ENCODE data around the gene SMC1B. TPM values are rescaled to one million over a fixed set of nuclear protein-coding genes. Genes with fewer than 3 reads are reported as not detected.

Gene SMC1B
- total and polyA plus RNA-seq, 2 of the 8 experiments (the other 6 are each of a cell fraction or from before 2014, with no cell fraction given): 0.02 TPM; not detected in 1

DNA sequence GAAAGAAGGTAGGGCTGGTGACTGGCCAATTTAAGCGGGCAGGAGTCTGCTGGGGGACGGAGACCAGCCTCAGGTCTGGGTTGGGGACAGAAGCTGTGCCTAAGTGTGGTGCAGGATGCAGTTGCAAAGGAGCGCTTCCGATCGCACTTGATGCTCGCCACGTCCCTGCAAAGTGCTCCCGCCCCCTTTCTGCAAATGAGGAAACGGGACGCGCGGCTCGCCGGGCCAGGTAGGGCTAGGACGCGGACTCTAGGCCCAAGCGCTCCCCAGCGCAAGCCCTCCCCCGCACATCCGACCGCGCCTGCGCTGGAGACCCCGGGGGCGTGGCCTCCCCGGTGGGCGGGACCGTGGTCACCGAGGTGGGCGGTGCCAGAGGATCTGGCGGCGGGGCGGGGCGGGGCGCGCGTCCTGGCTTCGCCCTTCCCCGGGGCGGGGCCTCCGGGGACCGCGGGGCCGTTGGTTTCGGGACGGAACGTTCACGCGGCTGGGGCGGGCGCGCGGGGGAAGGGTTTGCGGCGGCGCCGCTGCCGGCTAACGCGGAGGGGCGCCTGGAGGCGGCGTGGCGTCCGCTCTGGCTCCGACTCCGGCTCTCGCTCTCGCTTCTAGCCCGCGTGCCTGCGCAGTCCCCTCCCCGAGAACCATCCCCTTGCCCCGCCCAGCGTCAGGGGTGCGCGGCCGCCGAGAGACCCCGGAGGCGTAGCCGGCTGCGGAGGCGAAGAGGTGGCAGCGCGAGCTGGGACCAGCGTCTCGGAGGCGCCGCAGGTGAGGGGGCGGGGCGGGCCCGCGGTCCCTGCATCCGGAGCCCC, 103.8 kb downstream of the SMC1B start, which contains the start of gene FAM118A:
Gene FAM118A (plus strand): TSS at position 513 of the 806 bp plus-strand sequence. CDS start 12,446 bp downstream, outside the sequence.
- FAIRE-seq (no peak), DNase-seq (ENCODE audit: low read depth in 1 of 2, low spot score in 2 of 2) (peak; percentile 83 to 100)
- peak within 1 kb of the TSS; percentile 54; the same call in 1 of the 2 replicates for H3K27ac ChIP-seq (ENCODE audit: low read depth, low read length)
- H3K18ac ChIP-seq (ENCODE audit: extremely low read depth, low read length): peak within 1 kb of the TSS; percentile 62
- peaks cover 0 to 10% of the 10 kb centered on the region in 2 experiments for H4K20me1 ChIP-seq (replicated peaks in 1 of 2; ENCODE audit: control insufficient read depth in 1 of 2, insufficient read depth in 2 of 2, low read length in 2 of 2)
- H3K27me3 ChIP-seq (replicated peaks in 1 of 4; ENCODE audit: control insufficient read depth in 3 of 4, extremely low read depth in 1 of 4, insufficient read depth in 3 of 4, low read length in 3 of 4): peaks cover 0 to 4% (median 0%) of the 10 kb centered on the region in 4 experiments; a peak in 2 of 7 replicates
- H4K8ac ChIP-seq (ENCODE audit: extremely low read depth, insufficient read depth, low read length): peak within 1 kb of the TSS; percentile 58
- peak within 1 kb of the TSS; percentile 86; the same call in 1 of the 2 replicates for H2BK20ac ChIP-seq (ENCODE audit: low read length)
- H2BK15ac ChIP-seq (ENCODE audit: low read length): 0 out of 2 replicates have a peak within 1 kb of the TSS, but pooled peaks have one; percentile 46
- peak within 1 kb of the TSS; percentile 81 for H2BK12ac ChIP-seq (ENCODE audit: low read depth, low read length)
- H3K79me2 ChIP-seq (ENCODE audit: control insufficient read depth in 1 of 2, insufficient read depth in 2 of 2, low read length in 2 of 2): peaks cover 0 to 23% of the 10 kb centered on the region in 2 experiments; a peak in 1 of 4 replicates
- no peak within 1 kb of the TSS for H3K14ac ChIP-seq (ENCODE audit: insufficient read length)
- peak within 1 kb of the TSS; percentile 72 to 93 for H3K4me2 ChIP-seq (ENCODE audit: insufficient read depth in 1 of 2, low read depth in 2 of 2, low read length in 2 of 2)
- H3K4me3 ChIP-seq (ENCODE audit: extremely low read depth in 1 of 4, insufficient read depth in 2 of 4, low read depth in 3 of 4, low read length in 4 of 4): peak within 1 kb of the TSS; percentile 63 to 88 (median 68)
- peaks cover 4% of the 10 kb centered on the region; the same call in 1 of the 2 replicates for H3K79me1 ChIP-seq (ENCODE audit: low read depth, low read length)
- peak within 1 kb of the TSS; percentile 88; the same call in 1 of the 2 replicates for H2BK5ac ChIP-seq (ENCODE audit: low read depth, low read length)
- H4K5ac ChIP-seq (ENCODE audit: insufficient read length, low read depth, low read length): peak within 1 kb of the TSS; percentile 87
- H4K91ac ChIP-seq (replicated peaks; ENCODE audit: insufficient read length, low read length): peak within 1 kb of the TSS; percentile 75
- no peaks in the 10 kb centered on the region for H3K36me3 ChIP-seq (ENCODE audit: control insufficient read depth in 2 of 4, insufficient read depth in 4 of 4, low read length in 3 of 4)
- peak within 1 kb of the TSS; percentile 9 to 82 (median 52); a peak in 6 of 7 replicates for H3K9ac ChIP-seq (replicated peaks in 1 of 4; ENCODE audit: extremely low read depth in 1 of 4, low read depth in 3 of 4, low read length in 3 of 4)
- peak within 1 kb of the TSS; percentile 60 for H3K56ac ChIP-seq (replicated peaks; ENCODE audit: insufficient read length, low read depth, low read length)
- H3K4ac ChIP-seq (replicated peaks; ENCODE audit: insufficient read length, low read depth, low read length): peak within 1 kb of the TSS; percentile 42
- CTCF ChIA-PET (ENCODE audit: partially characterized antibody): interaction anchor here (0.9 to 3.3 kb wide), 2 partner anchors 11 to 13 kb away, joined by 4 to 14 read pairs; no protein-coding TSS in a partner anchor
- peak within 1 kb of the TSS; percentile 58 for H2BK120ac ChIP-seq (replicated peaks; ENCODE audit: low read depth, low read length)
- WGBS, 2 experiments (ENCODE audit: extremely low coverage in 1 of 2, insufficient coverage in 1 of 2, insufficient read length in 1 of 2, insufficient replicate concordance in 2 of 2, low coverage in 1 of 2, low lambda C conversion rate in 2 of 2, missing lambda C conversion rate in 1 of 2): 1% methylated on average over 24 of the region's 95 CpGs; no CpG with 5 or more reads in 1 of the 2 experiments
- peaks cover 3% of the 10 kb centered on the region; the same call in 1 of the 2 replicates for H3K23me2 ChIP-seq (ENCODE audit: low read depth, low read length)
- POLR2A ChIA-PET (ENCODE audit: partially characterized antibody): interaction anchor here (1.1 to 2.5 kb wide), 6 partner anchors 8 to 195 kb away, joined by 3 to 13 read pairs (median 4); no protein-coding TSS in a partner anchor
- no peaks in the 10 kb centered on the region for H3K9me3 ChIP-seq (ENCODE audit: insufficient read depth in 2 of 2, low read depth in 1 of 2, low read length in 1 of 2)
- H3K4me1 ChIP-seq (replicated peaks in 1 of 4; ENCODE audit: control insufficient read depth in 3 of 4, insufficient read depth in 4 of 4, low read length in 3 of 4): peaks cover 0 to 10% (median 7%) of the 10 kb centered on the region in 4 experiments; a peak in 5 of 7 replicates
- peak within 1 kb of the TSS; percentile 93 for H2AFZ ChIP-seq (ENCODE audit: low read length)
- no peak within 1 kb of the TSS for H3K23ac ChIP-seq (ENCODE audit: insufficient read length)
- H2AK5ac ChIP-seq (ENCODE audit: low read depth, low read length): no peak within 1 kb of the TSS
- no peak for TF ChIP-seq SIRT6 (IDR thresholded peaks at IDR 0.05; ENCODE audit: low read length)
- peak; percentile 64; the same call in 1 of the 2 replicates for TF ChIP-seq TBP (IDR thresholded peaks at IDR 0.05; ENCODE audit: low read depth, low read length)
- peak; percentile 72 to 81 for TF ChIP-seq POLR2A (IDR thresholded peaks at IDR 0.05; ENCODE audit: control extremely low read depth in 1 of 2, low read depth in 2 of 2, low read length in 2 of 2)
- no peak for TF ChIP-seq FOSL1 (IDR thresholded peaks at IDR 0.05; ENCODE audit: insufficient read depth, low read depth, low read length)
- TF ChIP-seq GABPA (IDR thresholded peaks at IDR 0.05; ENCODE audit: borderline replicate concordance, insufficient read depth, low read length): peak; percentile 80; the same call in 1 of the 2 replicates
- no peak for TF ChIP-seq SP2 (IDR thresholded peaks at IDR 0.05; ENCODE audit: low read length)
- peak in 1 of 2 experiments; percentile 62; a peak in 1 of 3 replicates for TF ChIP-seq EP300 (IDR thresholded peaks at IDR 0.05; ENCODE audit: borderline replicate concordance in 1 of 2, low read depth in 2 of 2, low read length in 2 of 2)
- TF ChIP-seq, protein P1, sequence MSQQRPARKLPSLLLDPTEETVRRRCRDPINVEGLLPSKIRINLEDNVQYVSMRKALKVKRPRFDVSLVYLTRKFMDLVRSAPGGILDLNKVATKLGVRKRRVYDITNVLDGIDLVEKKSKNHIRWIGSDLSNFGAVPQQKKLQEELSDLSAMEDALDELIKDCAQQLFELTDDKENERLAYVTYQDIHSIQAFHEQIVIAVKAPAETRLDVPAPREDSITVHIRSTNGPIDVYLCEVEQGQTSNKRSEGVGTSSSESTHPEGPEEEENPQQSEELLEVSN (IDR thresholded peaks at IDR 0.05): no peak; the same call in 1 of the 2 replicates
- TF ChIP-seq ZNF274 (IDR thresholded peaks at IDR 0.05; ENCODE audit: borderline replicate concordance, extremely low read depth, low read length): no peak
- peak; percentile 58 for TF ChIP-seq KDM4A (IDR thresholded peaks at IDR 0.05; ENCODE audit: low read depth, low read length, severe bottlenecking)
